ENCODE results near the gene RNPS1.

RNPS1 gene

GRCh38 chr16:2235695-2236336 lies 32.1 kb downstream of the RNPS1 start:
- DNase-seq (ENCODE audit: low spot score) = no peak

GRCh38 chr16:2235234-2235651 lies 32.7 kb downstream of the RNPS1 start:
- no peak for DNase-seq (ENCODE audit: low spot score)

GRCh38 chr16:2234813-2235170 lies 33.1 kb downstream of the RNPS1 start:
- no peak for DNase-seq (ENCODE audit: low spot score)

GRCh38 chr16:2233872-2234812 lies 33.8 kb downstream of the RNPS1 start:
- no peak for DNase-seq (ENCODE audit: low spot score)

GRCh38 chr16:2233046-2233775 lies 34.7 kb downstream of the RNPS1 start:
- DNase-seq (ENCODE audit: low spot score) = no peak

- DNase-seq (ENCODE audit: low spot score) = no peak
Observed at GRCh38 chr16:2232094-2232990, 35.6 kb downstream of the RNPS1 start.

DNA sequence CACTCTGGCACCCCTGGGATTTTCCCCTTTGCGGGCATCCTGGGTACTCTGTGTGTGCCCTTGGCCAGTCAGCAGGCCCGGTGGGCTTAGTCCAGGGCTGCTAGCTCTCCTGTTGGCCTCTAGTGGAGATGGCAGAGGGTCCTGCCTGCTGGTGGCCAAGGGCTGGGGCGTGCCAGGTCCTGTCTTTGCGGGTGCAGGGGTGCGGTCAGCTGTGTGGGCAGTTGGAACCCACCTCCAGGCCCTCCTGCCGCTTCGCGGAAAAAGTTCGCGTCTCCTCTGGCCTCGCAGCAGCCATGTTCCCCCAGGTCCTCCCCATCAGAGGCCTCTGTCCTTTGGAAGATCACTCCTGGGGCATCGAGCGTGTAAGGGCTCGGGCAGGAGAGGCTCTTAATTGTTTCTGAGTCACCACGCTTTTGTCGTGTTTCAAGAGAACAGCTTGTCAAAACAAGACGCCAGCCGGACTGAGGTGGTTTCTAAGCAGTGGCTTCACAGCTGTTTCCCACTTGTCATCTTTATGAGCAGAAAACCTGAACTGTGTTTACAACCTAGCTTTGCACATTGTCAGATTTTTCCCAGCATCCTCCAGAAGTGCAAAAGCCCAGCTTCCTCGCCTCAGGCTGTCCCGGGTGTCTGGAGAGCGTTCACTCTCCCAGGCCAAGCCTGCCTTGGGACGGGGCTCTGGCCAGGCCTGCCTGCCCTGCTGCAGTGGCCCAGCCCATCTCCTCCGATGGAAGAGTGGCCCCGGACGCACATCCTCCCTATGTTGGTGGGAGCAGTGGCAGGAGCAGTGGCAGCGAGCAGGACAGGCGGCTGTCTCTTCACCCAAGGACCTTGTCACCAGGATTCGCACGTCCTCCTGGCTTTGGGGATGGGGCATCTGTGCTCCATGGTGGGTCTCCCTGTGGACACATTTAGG lies 36.7 kb downstream of the RNPS1 start:
- DNase-seq (ENCODE audit: low spot score) = no peak

DNA sequence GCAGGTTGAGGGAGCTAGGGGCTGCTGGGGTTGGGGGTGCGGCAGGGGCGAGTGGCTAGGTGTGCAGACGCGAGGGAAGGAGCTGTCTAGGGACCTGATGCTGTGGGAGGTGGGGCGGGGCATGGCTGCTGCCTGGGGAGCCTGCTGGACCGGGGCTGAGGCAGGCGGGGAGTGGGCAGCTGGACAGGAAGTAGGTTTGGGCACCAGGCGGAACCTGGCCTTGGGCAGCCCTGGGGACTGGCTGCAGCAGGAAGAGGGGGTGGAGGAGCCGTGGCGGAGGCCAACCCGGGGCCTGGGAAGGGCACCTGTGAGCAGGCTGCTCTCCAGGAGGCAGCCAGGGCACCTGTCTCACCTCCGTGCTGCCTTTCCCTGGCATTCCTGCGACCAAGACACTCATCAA lies 37.5 kb downstream of the RNPS1 start:
- DNase-seq (ENCODE audit: low spot score) = no peak

DNA sequence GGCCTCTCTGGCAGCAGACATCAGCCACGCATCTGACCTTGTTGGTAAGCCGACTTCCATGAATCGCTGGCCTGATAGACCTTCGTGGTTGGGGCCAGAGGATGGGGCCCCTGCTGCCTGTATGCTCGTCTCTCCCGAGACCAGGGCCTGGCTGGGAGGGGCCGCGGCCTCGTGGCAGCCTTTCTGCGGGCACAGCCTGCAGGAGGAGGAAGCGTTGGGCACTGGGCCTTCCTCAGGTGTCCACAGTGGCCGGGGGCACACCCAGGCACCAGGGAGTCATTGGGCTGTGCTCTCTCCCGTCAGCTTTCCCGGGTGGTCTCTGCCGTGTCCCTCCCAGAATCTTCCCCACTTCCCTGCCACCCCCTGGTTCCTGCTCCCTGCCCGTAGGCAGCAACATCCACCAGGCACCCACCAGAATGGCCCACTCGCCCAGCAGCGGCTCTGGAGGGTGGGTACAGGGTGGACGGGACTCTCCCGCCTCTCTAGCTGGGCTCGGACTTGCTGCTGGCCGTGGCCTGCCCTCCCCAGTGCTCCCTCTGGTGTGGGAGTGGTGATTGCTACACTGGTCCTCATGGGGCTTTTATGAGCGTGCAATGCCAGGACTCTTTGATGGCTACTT lies 38.2 kb downstream of the RNPS1 start:
- no peak for DNase-seq (ENCODE audit: low spot score)

GRCh38 chr16:2229091-2229490 lies 38.8 kb downstream of the RNPS1 start:
- no peak for DNase-seq (ENCODE audit: low spot score)

- DNase-seq (ENCODE audit: low spot score) = no peak
Observed at GRCh38 chr16:2228161-2228824, 39.6 kb downstream of the RNPS1 start.

- no peak for DNase-seq (ENCODE audit: low spot score)
Observed at GRCh38 chr16:2226918-2227317, 41.0 kb downstream of the RNPS1 start.

DNA sequence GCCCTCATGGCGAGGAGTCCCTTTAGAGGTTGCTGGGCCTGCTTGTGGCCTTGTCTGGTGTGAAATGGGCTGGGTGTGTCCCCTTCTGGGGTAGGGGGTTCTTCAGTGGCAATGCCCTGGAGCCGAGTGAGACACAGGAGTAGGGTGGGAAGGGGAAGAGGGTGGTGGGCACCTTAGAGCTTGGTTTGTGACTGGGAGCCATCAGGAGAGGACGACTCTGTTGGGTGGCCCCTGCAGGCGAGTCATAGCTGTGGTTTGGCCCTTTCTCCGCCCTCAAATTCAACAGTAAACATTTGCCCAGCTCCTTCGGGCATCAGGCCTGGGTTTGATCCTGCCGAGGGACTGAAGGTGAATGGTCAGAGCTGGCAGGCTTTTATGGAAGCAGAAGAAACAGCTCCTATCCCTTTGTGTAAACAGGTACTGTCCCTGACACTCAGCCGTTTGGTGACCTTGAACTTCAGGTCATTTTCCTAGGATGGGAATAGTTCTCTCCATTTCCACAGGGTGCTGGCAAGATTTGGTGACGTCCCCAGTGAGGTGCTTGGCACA lies 41.6 kb downstream of the RNPS1 start:
- DNase-seq (ENCODE audit: low spot score) = no peak

- DNase-seq (ENCODE audit: low spot score) = no peak
Observed at GRCh38 chr16:2223942-2224486, 43.9 kb downstream of the RNPS1 start.

GRCh38 chr16:2223221-2223941 lies 44.5 kb downstream of the RNPS1 start, which contains the start of gene E4F1:
Gene E4F1 (plus strand): TSS chr16:2223591. CDS start chr16:2223614, 23 bp downstream.
- peak; percentile 98 for DNase-seq (ENCODE audit: low spot score)

GRCh38 chr16:2216330-2216729 lies 51.6 kb downstream of the RNPS1 start:
- no peak for DNase-seq (ENCODE audit: low spot score)

GRCh38 chr16:2214719-2214968 lies 53.3 kb downstream of the RNPS1 start, which contains the start of gene PGP:
Gene PGP (minus strand): TSS chr16:2214840. CDS start chr16:2214777, 63 bp downstream.
- DNase-seq (ENCODE audit: low spot score) = no peak
